Mesenchymal stem cell (in vitro differentiated cells and primary cell): ENCODE results near the gene GOLPH3.

Experiments
- DNase-seq: peaks from one replicate; pipeline ENCODE4 v3.0.0-alpha.2; 2013
- H2AFZ ChIP-seq: one replicate; pipeline ENCODE4 v1.6.1; 2013; ENCODE audit warnings: low read depth, mild to moderate bottlenecking, control low read depth, inconsistent platforms, low read length, moderate library complexity
- H2AK5ac ChIP-seq: 2 replicates; pipeline ENCODE4 v1.6.1; 2013; ENCODE audit warnings: low read length, moderate library complexity, mild to moderate bottlenecking, inconsistent platforms; ENCODE audit not compliant: severe bottlenecking
- H2BK120ac ChIP-seq: one replicate; pipeline ENCODE4 v1.6.1; 2013; ENCODE audit warnings: low read depth, mild to moderate bottlenecking, inconsistent platforms, low read length, moderate library complexity
- H2BK12ac ChIP-seq, 2 experiments: one replicate each; pipeline ENCODE4 v1.6.1; 2013; ENCODE audit warnings: inconsistent platforms in 2 of 2, low read length in 2 of 2, mild to moderate bottlenecking in 2 of 2, moderate library complexity in 2 of 2, control low read depth in 1 of 2
- H2BK15ac ChIP-seq: one replicate; pipeline ENCODE4 v1.6.1; 2013; ENCODE audit warnings: mild to moderate bottlenecking, low read depth, inconsistent platforms; ENCODE audit not compliant: poor library complexity, severe bottlenecking
- H2BK5ac ChIP-seq: 2 replicates; pipeline ENCODE4 v1.6.1; 2013; ENCODE audit warnings: low read depth, mild to moderate bottlenecking, low read length, control low read depth, inconsistent platforms; ENCODE audit not compliant: poor library complexity, severe bottlenecking
- H3K14ac ChIP-seq, 2 experiments: one replicate each; pipeline ENCODE4 v1.6.1; 2013; ENCODE audit warnings: inconsistent platforms in 2 of 2, low read length in 2 of 2, control low read depth in 1 of 2, mild to moderate bottlenecking in 1 of 2, moderate library complexity in 1 of 2
- H3K18ac ChIP-seq, 2 experiments: one replicate each; pipeline ENCODE4 v1.6.1; 2013; ENCODE audit warnings: inconsistent platforms in 2 of 2, low read length in 2 of 2, control low read depth in 1 of 2, low read depth in 1 of 2, mild to moderate bottlenecking in 1 of 2
- H3K23ac ChIP-seq, 2 experiments: one replicate each; pipeline ENCODE4 v1.6.1; 2013; ENCODE audit warnings: inconsistent platforms in 2 of 2, low read length in 2 of 2, mild to moderate bottlenecking in 2 of 2, moderate library complexity in 2 of 2, control low read depth in 1 of 2
- H3K27ac ChIP-seq: 2 replicates; pipeline ENCODE4 v1.5.1; 2013; ENCODE audit warnings: mild to moderate bottlenecking, moderate library complexity, low read length, control low read depth, inconsistent platforms; ENCODE audit not compliant: poor library complexity, severe bottlenecking
- H3K27me3 ChIP-seq, 2 experiments: 2 replicates each; pipeline versions ENCODE4 v1.6.1 to v1.7.0; 2013; ENCODE audit warnings: low read length in 2 of 2, mild to moderate bottlenecking in 2 of 2, moderate library complexity in 2 of 2, control low read depth in 1 of 2, inconsistent platforms in 1 of 2; ENCODE audit not compliant: control insufficient read depth in 1 of 2, insufficient read depth in 1 of 2
- H3K36me3 ChIP-seq, 2 experiments: 2 replicates each; pipeline versions ENCODE4 v1.6.1 to v1.7.0; 2013; ENCODE audit warnings: low read length in 2 of 2, control low read depth in 1 of 2, inconsistent platforms in 1 of 2, low read depth in 1 of 2, mild to moderate bottlenecking in 1 of 2; ENCODE audit not compliant: insufficient read depth in 2 of 2, control insufficient read depth in 1 of 2
- H3K4ac ChIP-seq, 2 experiments: one replicate each; pipeline ENCODE4 v1.6.1; 2013; ENCODE audit warnings: inconsistent platforms in 2 of 2, low read length in 2 of 2, mild to moderate bottlenecking in 2 of 2, moderate library complexity in 2 of 2, control low read depth in 1 of 2, low read depth in 1 of 2
- H3K4me1 ChIP-seq: 2 replicates; pipeline ENCODE4 v1.6.1; 2013; ENCODE audit warnings: low read depth, low read length, control low read depth; ENCODE audit not compliant: control insufficient read depth, insufficient read depth
- H3K4me2 ChIP-seq: 2 replicates; pipeline ENCODE4 v1.6.1; 2013; ENCODE audit warnings: low read length, mild to moderate bottlenecking, inconsistent platforms; ENCODE audit not compliant: poor library complexity, severe bottlenecking
- H3K4me3 ChIP-seq, 2 experiments: 2 replicates each; pipeline versions ENCODE4 v1.5.1 to v1.7.0; 2013; ENCODE audit warnings: low read length in 2 of 2, mild to moderate bottlenecking in 2 of 2, control low read depth in 1 of 2, low read depth in 1 of 2; ENCODE audit not compliant: insufficient read depth in 1 of 2
- H3K79me1 ChIP-seq: replicated peaks from 2 replicates; pipeline ENCODE4 v1.6.1; 2013; ENCODE audit warnings: mild to moderate bottlenecking, control low read depth, low read length, inconsistent platforms; ENCODE audit not compliant: poor library complexity, severe bottlenecking
- H3K9ac ChIP-seq: 2 replicates; pipeline ENCODE4 v1.7.0; 2013; ENCODE audit warnings: mild to moderate bottlenecking, low read length, moderate library complexity
- H3K9me3 ChIP-seq: 2 replicates; pipeline ENCODE4 v1.7.0; 2013; ENCODE audit warnings: mild to moderate bottlenecking, low read length; ENCODE audit not compliant: control insufficient read depth
- H4K8ac ChIP-seq: one replicate; pipeline ENCODE4 v1.6.1; 2013; ENCODE audit warnings: inconsistent platforms, mild to moderate bottlenecking, low read length, moderate library complexity
- H4K91ac ChIP-seq: one replicate; pipeline ENCODE4 v1.6.1; 2013; ENCODE audit warnings: mild to moderate bottlenecking, low read length, inconsistent platforms
- WGBS: methylation state at CpG from one replicate; pipeline ENCODE4 v1.1.7; 2013; ENCODE audit warnings: mixed read lengths; 5-methylcytosine and 5-hydroxymethylcytosine counted together

GOLPH3 gene

GRCh38 chr5:32096891-32097595 lies 77.1 kb downstream of the GOLPH3 start:
- Histone ChIP-seq H3K23ac (no peak overlapping the region), H3K4me2 (no peak overlapping the region), H3K27ac (no peak overlapping the region), H3K4me3 (no peak overlapping the region), H3K9me3 (no peaks in the 10 kb centered on the region), H2AFZ (no peak overlapping the region), H3K9ac (no peak overlapping the region), H2BK12ac (no peak overlapping the region), H3K14ac (no peak overlapping the region), H2BK15ac (no peak overlapping the region), H4K91ac (no peak overlapping the region), H3K36me3 (peaks cover 46 to 78% of the 10 kb centered on the region in 2 experiments), H3K79me1 (peaks cover 16% of the 10 kb centered on the region), H2BK5ac (no peak overlapping the region), H3K18ac (no peak overlapping the region), H2BK120ac (no peak overlapping the region), H3K4ac (no peak overlapping the region), H3K27me3 (no peaks in the 10 kb centered on the region), H3K4me1 (peaks cover 3% of the 10 kb centered on the region), H2AK5ac (no peak overlapping the region), H4K8ac (no peak overlapping the region)
- 92% methylated on average over 10 of the region's 10 CpGs for WGBS
- no peak for DNase-seq

- no peak overlapping the region for H3K4me2 ChIP-seq
- WGBS: 83% methylated on average over 2 of the region's 7 CpGs
- no peak overlapping the region for H3K23ac ChIP-seq
- H3K4me3 ChIP-seq: no peak overlapping the region
- H2BK12ac ChIP-seq: no peak overlapping the region
- no peak overlapping the region for H4K8ac ChIP-seq
- no peak overlapping the region for H2BK120ac ChIP-seq
- H3K9ac ChIP-seq: no peak overlapping the region
- no peak overlapping the region for H3K18ac ChIP-seq
- no peak overlapping the region for H2BK15ac ChIP-seq
- H3K9me3 ChIP-seq: no peaks in the 10 kb centered on the region
- no peaks in the 10 kb centered on the region for H3K27me3 ChIP-seq
- peaks cover 8% of the 10 kb centered on the region for H3K79me1 ChIP-seq
- no peak overlapping the region for H2AFZ ChIP-seq
- no peak overlapping the region for H4K91ac ChIP-seq
- H3K4ac ChIP-seq: no peak overlapping the region
- no peak overlapping the region for H2BK5ac ChIP-seq
- peak; percentile 7 for DNase-seq
- H3K14ac ChIP-seq: no peak overlapping the region
- H3K27ac ChIP-seq: no peak overlapping the region
- peaks cover 38 to 60% of the 10 kb centered on the region in 2 experiments for H3K36me3 ChIP-seq
- peaks cover 3% of the 10 kb centered on the region for H3K4me1 ChIP-seq
- no peak overlapping the region for H2AK5ac ChIP-seq
Measured at GRCh38 chr5:32095261-32095671, 78.9 kb downstream of the GOLPH3 start.

GRCh38 chr5:32094691-32095090 lies 79.4 kb downstream of the GOLPH3 start:
- 99% methylated on average over 3 of the region's 5 CpGs for WGBS
- no peak for DNase-seq
- H4K8ac ChIP-seq: no peak overlapping the region

GRCh38 chr5:32092938-32093812 lies 80.9 kb downstream of the GOLPH3 start:
- Histone ChIP-seq H2AK5ac (no peak overlapping the region), H3K18ac (no peak overlapping the region), H3K23ac (peak overlapping the region in 1 of 2 experiments; percentile 53), H2BK12ac (peak overlapping the region in 1 of 2 experiments; percentile 21), H3K79me1 (no peaks in the 10 kb centered on the region), H2AFZ (no peak overlapping the region), H2BK15ac (no peak overlapping the region), H2BK5ac (no peak overlapping the region), H3K4me3 (no peak overlapping the region), H3K4me2 (no peak overlapping the region), H3K9ac (no peak overlapping the region), H2BK120ac (no peak overlapping the region), H4K91ac (no peak overlapping the region), H3K27me3 (no peaks in the 10 kb centered on the region), H3K4ac (no peak overlapping the region), H3K4me1 (peaks cover 3% of the 10 kb centered on the region), H3K14ac (no peak overlapping the region), H3K36me3 (peaks cover 34 to 47% of the 10 kb centered on the region in 2 experiments), H3K9me3 (no peaks in the 10 kb centered on the region), H3K27ac (no peak overlapping the region), H4K8ac (no peak overlapping the region)
- DNase-seq: peak; percentile 77
- WGBS: 63% methylated on average over 19 of the region's 20 CpGs

More at GRCh38 chr5:32094691-32095090, 79.4 kb downstream of the GOLPH3 start:
- Histone ChIP-seq H3K79me1 (peaks cover 4% of the 10 kb centered on the region), H3K4me3 (no peak overlapping the region), H3K4me2 (no peak overlapping the region), H2BK5ac (no peak overlapping the region), H3K9me3 (no peaks in the 10 kb centered on the region), H3K27ac (no peak overlapping the region), H3K14ac (no peak overlapping the region), H3K9ac (no peak overlapping the region), H2AK5ac (no peak overlapping the region), H2BK15ac (no peak overlapping the region), H2BK120ac (no peak overlapping the region), H2BK12ac (no peak overlapping the region), H3K36me3 (peaks cover 36 to 59% of the 10 kb centered on the region in 2 experiments), H3K23ac (no peak overlapping the region), H3K4ac (no peak overlapping the region), H3K27me3 (no peaks in the 10 kb centered on the region), H3K4me1 (peaks cover 3% of the 10 kb centered on the region), H3K18ac (no peak overlapping the region), H2AFZ (no peak overlapping the region), H4K91ac (no peak overlapping the region)
